ENCODE data around the gene TAF11L8. TPM values are rescaled to one million over a fixed set of nuclear protein-coding genes. Genes with fewer than 3 reads are reported as not detected.
"Not testable (repeated sequence)": the region's sequence is repeated elsewhere in the genome, so short reads cannot be mapped to it uniquely, and the experiment has no call there.

TAF11L8 gene
- total RNA-seq, 4 donors from 2014 or later, result not detected

- Histone ChIP-seq H3K4me1 (no peaks in the 10 kb centered on the region), H3K4me3 (no peak overlapping the region), H3K27ac (no peak overlapping the region), H3K36me3 (no peaks in the 10 kb centered on the region), H3K9me3 (no peaks in the 10 kb centered on the region), H3K27me3 (no peaks in the 10 kb centered on the region)
- ATAC-seq (no peak), DNase-seq (no peak)
- intact Hi-C loops (cut with DNase I; ENCODE audit: low total_unique reads) (no loop called here), in situ Hi-C loops (cut with MboI; ENCODE audit: low sequenced_read_pairs in 4 of 4) (no loop called here)
- TF ChIP-seq CTCF (IDR thresholded peaks at IDR 0.05 in 4 of 5, conservative IDR thresholded peaks at IDR 0.05 in 1 of 5) (no peak), POLR2A (IDR thresholded peaks at IDR 0.05) (no peak)
Measured at GRCh38 chr5:17619354-17619753, 28.6 kb upstream of the TAF11L8 start.

- Histone ChIP-seq H3K4me3 (no peak overlapping the region), H3K27ac (no peak overlapping the region), H3K36me3 (no peaks in the 10 kb centered on the region), H3K4me1 (no peaks in the 10 kb centered on the region), H3K9me3 (no peaks in the 10 kb centered on the region), H3K27me3 (no peaks in the 10 kb centered on the region)
- no peak for DNase-seq
- in situ Hi-C loops (cut with MboI; ENCODE audit: low sequenced_read_pairs in 4 of 4), result no loop called here
- TF ChIP-seq POLR2A (IDR thresholded peaks at IDR 0.05), result no peak
- TF ChIP-seq CTCF (IDR thresholded peaks at IDR 0.05 in 4 of 5, conservative IDR thresholded peaks at IDR 0.05 in 1 of 5), result no peak
- ATAC-seq, result no peak
- intact Hi-C loops (cut with DNase I; ENCODE audit: low total_unique reads), result no loop called here
Measured at GRCh38 chr5:17614872-17615605, 24.3 kb upstream of the TAF11L8 start.

- H3K9me3 ChIP-seq; intact Hi-C loops (cut with DNase I; ENCODE audit: low total_unique reads); ATAC-seq; H3K27ac ChIP-seq; H3K36me3 ChIP-seq; H3K4me1 ChIP-seq; DNase-seq; H3K27me3 ChIP-seq; H3K4me3 ChIP-seq; in situ Hi-C loops (cut with MboI; ENCODE audit: low sequenced_read_pairs in 4 of 4): not testable (repeated sequence)
Measured at GRCh38 chr5:17610092-17610491, 19.3 kb upstream of the TAF11L8 start, which contains the start of gene TAF11L12. TAF11L12 (plus strand) TSS chr5:17610392.

- intact Hi-C loops (cut with DNase I; ENCODE audit: low total_unique reads); H3K4me1 ChIP-seq; H3K27me3 ChIP-seq; DNase-seq; H3K9me3 ChIP-seq; H3K4me3 ChIP-seq; in situ Hi-C loops (cut with MboI; ENCODE audit: low sequenced_read_pairs in 4 of 4); H3K36me3 ChIP-seq; H3K27ac ChIP-seq; ATAC-seq: not testable (repeated sequence)
Measured at GRCh38 chr5:17607461-17607860, 16.7 kb upstream of the TAF11L8 start.

GRCh38 chr5:17604951-17605350 lies 14.2 kb upstream of the TAF11L8 start:
- intact Hi-C loops (cut with DNase I; ENCODE audit: low total_unique reads), result no loop called here

GRCh38 chr5:17603880-17604279 lies 13.1 kb upstream of the TAF11L8 start, which contains the start of gene TAF11L11:
TAF11L11 (plus strand) TSS chr5:17604183.
- intact Hi-C loops (cut with DNase I; ENCODE audit: low total_unique reads); H3K36me3 ChIP-seq; H3K27me3 ChIP-seq; in situ Hi-C loops (cut with MboI; ENCODE audit: low sequenced_read_pairs in 4 of 4); H3K4me3 ChIP-seq; DNase-seq; ATAC-seq; H3K4me1 ChIP-seq; H3K9me3 ChIP-seq; H3K27ac ChIP-seq: not testable (repeated sequence)

More at GRCh38 chr5:17604951-17605350, 14.2 kb upstream of the TAF11L8 start:
- Histone ChIP-seq H3K9me3 (no peaks in the 10 kb centered on the region), H3K4me3 (no peak overlapping the region), H3K4me1 (no peaks in the 10 kb centered on the region), H3K36me3 (no peaks in the 10 kb centered on the region), H3K27me3 (no peaks in the 10 kb centered on the region), H3K27ac (no peak overlapping the region)
- DNase-seq (no peak), ATAC-seq (no peak)
- TF ChIP-seq CTCF (IDR thresholded peaks at IDR 0.05 in 4 of 5, conservative IDR thresholded peaks at IDR 0.05 in 1 of 5) (no peak), POLR2A (IDR thresholded peaks at IDR 0.05) (no peak)
- in situ Hi-C loops (cut with MboI; ENCODE audit: low sequenced_read_pairs in 4 of 4), result no loop called here

- H3K4me1 ChIP-seq; DNase-seq; H3K9me3 ChIP-seq; ATAC-seq; H3K36me3 ChIP-seq; in situ Hi-C loops (cut with MboI; ENCODE audit: low sequenced_read_pairs in 4 of 4); H3K27ac ChIP-seq; intact Hi-C loops (cut with DNase I; ENCODE audit: low total_unique reads); H3K27me3 ChIP-seq; H3K4me3 ChIP-seq: not testable (repeated sequence)
Measured at GRCh38 chr5:17597728-17598127, 7.0 kb upstream of the TAF11L8 start, which contains the start of gene TAF11L10. TAF11L10 (minus strand) TSS chr5:17597828.

GRCh38 chr5:17594255-17594654 lies 3.5 kb upstream of the TAF11L8 start, which contains the start of gene TAF11L9:
TAF11L9 (minus strand) TSS chr5:17594394.
- in situ Hi-C loops (cut with MboI; ENCODE audit: low sequenced_read_pairs in 4 of 4); intact Hi-C loops (cut with DNase I; ENCODE audit: low total_unique reads): not testable (repeated sequence)

GRCh38 chr5:17585658-17586057 lies 5.1 kb downstream of the TAF11L8 start, which contains the start of gene TAF11L7:
TAF11L7 (minus strand) TSS chr5:17585758.
- ATAC-seq; H3K9me3 ChIP-seq; H3K4me1 ChIP-seq; H3K36me3 ChIP-seq; H3K27me3 ChIP-seq; H3K27ac ChIP-seq; H3K4me3 ChIP-seq; intact Hi-C loops (cut with DNase I; ENCODE audit: low total_unique reads); in situ Hi-C loops (cut with MboI; ENCODE audit: low sequenced_read_pairs in 4 of 4); DNase-seq: not testable (repeated sequence)

More at GRCh38 chr5:17594255-17594654, 3.5 kb upstream of the TAF11L8 start, which contains the start of gene TAF11L9:
- not testable (repeated sequence) for H3K36me3 ChIP-seq, H3K9me3 ChIP-seq, ATAC-seq, H3K4me1 ChIP-seq, DNase-seq, H3K27me3 ChIP-seq, H3K4me3 ChIP-seq, H3K27ac ChIP-seq
